K562 (cell line): Measurements from ENCODE around the gene DGKE. TPM values are rescaled to one million over a fixed set of nuclear protein-coding genes. Genes with fewer than 3 reads are reported as not detected.

Source experiments
- ATF2 ChIP-seq: sonication (generic); formaldehyde crosslinking; IDR thresholded peaks from 2 replicates; pipeline ENCODE4 v1.8.1; 2022; ENCODE audit warnings: missing genetic modification reagents
- BMI1 ChIP-seq: fragments of 150-350 bp; IDR thresholded peaks from 2 replicates; pipeline ENCODE4 v1.6.1; 2014; ENCODE audit warnings: low read length
- CTCFL ChIP-seq: IDR thresholded peaks from 2 replicates; pipeline ENCODE4 v1.6.1; 2011; ENCODE audit warnings: borderline replicate concordance, low read depth, mild to moderate bottlenecking, moderate library complexity, low read length; ENCODE audit not compliant: insufficient read depth, poor library complexity, severe bottlenecking
- ETS2 ChIP-seq: IDR thresholded peaks from 2 replicates; pipeline ENCODE4 v1.6.1; 2016; ENCODE audit warnings: borderline replicate concordance, missing genetic modification characterization, mild to moderate bottlenecking, moderate library complexity, missing compliant biosample characterization; ENCODE audit not compliant: poor library complexity, severe bottlenecking
- GATAD2B ChIP-seq: fragments of 450-650 bp; IDR thresholded peaks from 2 replicates; pipeline ENCODE4 v1.6.1; 2017; ENCODE audit warnings: mild to moderate bottlenecking, borderline replicate concordance
- KLF6 ChIP-seq: fragments of 250-450 bp; sonication (Bioruptor Pico); IDR thresholded peaks from 2 replicates; pipeline ENCODE4 v1.4.0; 2020; ENCODE audit warnings: mild to moderate bottlenecking, moderate library complexity, borderline replicate concordance
- MECOM ChIP-seq: fragments of 250-450 bp; sonication (Bioruptor Pico); IDR thresholded peaks from 2 replicates; pipeline ENCODE4 v1.8.0; 2022; ENCODE audit warnings: inconsistent platforms
- MXI1 ChIP-seq: IDR thresholded peaks from 2 replicates; pipeline ENCODE4 v1.6.1; 2011; ENCODE audit warnings: low read depth, mild to moderate bottlenecking, improper control_type of control experiment, low read length
- MYC ChIP-seq, 2 experiments: fragments of 250-450 bp in 1 of 2; sonication (Bioruptor Pico) in 1 of 2; IDR thresholded peaks; 2 replicates each; pipeline versions ENCODE4 v1.5.1 to v1.6.1; 2012 to 2021; ENCODE audit warnings: low read depth in 2 of 2, borderline replicate concordance in 1 of 2, improper control_type of control experiment in 1 of 2, low read length in 1 of 2, mild to moderate bottlenecking in 1 of 2, moderate library complexity in 1 of 2
- THRA ChIP-seq: fragments of 450-650 bp; IDR thresholded peaks from 2 replicates; pipeline ENCODE4 v1.6.1; 2017; ENCODE audit warnings: mild to moderate bottlenecking, moderate library complexity
- TRIM25 ChIP-seq: fragments of 450-650 bp; IDR thresholded peaks from 2 replicates; pipeline ENCODE4 v1.7.0; 2016; ENCODE audit warnings: borderline replicate concordance
- ZBTB7A ChIP-seq: IDR thresholded peaks from 2 replicates; pipeline ENCODE4 v1.6.1; 2011; ENCODE audit warnings: low read depth, mild to moderate bottlenecking, low read length, moderate library complexity, borderline replicate concordance; ENCODE audit not compliant: control insufficient read depth
- ZNF24 ChIP-seq: fragments of 450-650 bp; IDR thresholded peaks from 2 replicates; pipeline ENCODE4 v1.6.1; 2016
- ZNF76 ChIP-seq: fragments of 250-450 bp; sonication (Bioruptor Pico); IDR thresholded peaks from 2 replicates; pipeline ENCODE4 v1.4.0; 2020; ENCODE audit warnings: mild to moderate bottlenecking, moderate library complexity, borderline replicate concordance
- polyA plus RNA-seq, 8 experiments: library from polyadenylated mRNA; depleted of rRNA in 4 of 8; stranded (reverse) in 5 of 8; unstranded in 3 of 8; fragments of >200 nt; fragmentation: Nextera tagmentation in 2 of 8; fragmentation: Illumina TruSeq in 1 of 8; extraction: Ambion mirVana in 2 of 8; extraction: Trizol in 1 of 8; gene quantifications; 2 replicates each; pipeline versions ENCODE4 v1.2.1 to v1.2.3, GENCODE V29; 2011 to 2014; ENCODE audit warnings: inconsistent platforms in 1 of 8, missing spikeins in 1 of 8
- total RNA-seq, 7 experiments: library from RNA; depleted of rRNA in 6 of 7; stranded (reverse); fragments of >200 nt in 6 of 7; fragmentation: Illumina TruSeq in 2 of 7; extraction: Trizol in 2 of 7; gene quantifications; 2 replicates each; pipeline versions ENCODE4 v1.2.1 to v1.2.3, GENCODE V29; 2011 to 2021; ENCODE audit warnings: low replicate concordance in 1 of 7

Gene DGKE
- total and polyA plus RNA-seq, 9 of the 15 experiments (the other 6 are each of a cell fraction or from before 2014, with no cell fraction given) = 1.3 to 9.9 (median 5.9) TPM

- TF ChIP-seq KLF6 (no peak), ZNF24 (no peak), ZBTB7A (no peak), BMI1 (no peak), TRIM25 (no peak), MXI1 (no peak), MYC (IDR thresholded peaks at IDR 0.05; ENCODE audit: low read depth, low read length) (no peak), MYC (CRISPR knock-in tag; IDR thresholded peaks at IDR 0.05; ENCODE audit: borderline replicate concordance, low read depth) (no peak), CTCFL (no peak), ETS2 (tag) (no peak), GATAD2B (no peak), THRA (no peak), MECOM (no peak), ZNF76 (CRISPR knock-in tag) (no peak), ATF2 (CRISPR knock-in tag) (no peak)
- TF ChIP-seq, all 486 proteins: peak for 4
Observed at GRCh38 chr17:56890390-56890789, 56.4 kb downstream of the DGKE start (continued).
